ENCODE measurements around the gene TREH.
"Not testable (repeated sequence)": the region's sequence is repeated elsewhere in the genome, so short reads cannot be mapped to it uniquely, and the experiment has no call there.

TREH gene

DNA sequence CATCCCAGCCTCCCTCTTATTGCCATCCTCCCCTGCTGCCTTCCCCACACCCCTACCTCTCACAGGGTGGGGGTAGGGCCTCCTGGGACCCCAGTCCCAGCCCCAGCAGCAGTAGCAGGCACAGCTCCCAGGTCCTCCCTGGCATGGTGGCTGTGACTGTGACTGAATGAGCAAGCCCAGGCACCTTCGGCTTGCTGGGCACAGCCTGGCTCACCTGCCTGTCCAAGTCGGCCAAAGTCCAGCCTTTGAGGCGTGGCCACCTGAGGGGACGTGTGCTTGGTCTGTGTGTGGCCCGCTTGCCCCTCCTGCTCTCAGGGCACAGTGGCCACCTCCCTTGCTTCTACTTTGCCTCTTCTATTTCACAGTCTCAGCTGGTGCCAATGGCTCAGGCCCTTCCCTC, at the start of gene TREH:
Gene TREH (minus strand): TSS at position 168 of the 400 bp plus-strand sequence. CDS start 23 bp downstream, at position 145.
- DNase-seq (ENCODE audit: low read depth in 2 of 2) = no peak

DNA sequence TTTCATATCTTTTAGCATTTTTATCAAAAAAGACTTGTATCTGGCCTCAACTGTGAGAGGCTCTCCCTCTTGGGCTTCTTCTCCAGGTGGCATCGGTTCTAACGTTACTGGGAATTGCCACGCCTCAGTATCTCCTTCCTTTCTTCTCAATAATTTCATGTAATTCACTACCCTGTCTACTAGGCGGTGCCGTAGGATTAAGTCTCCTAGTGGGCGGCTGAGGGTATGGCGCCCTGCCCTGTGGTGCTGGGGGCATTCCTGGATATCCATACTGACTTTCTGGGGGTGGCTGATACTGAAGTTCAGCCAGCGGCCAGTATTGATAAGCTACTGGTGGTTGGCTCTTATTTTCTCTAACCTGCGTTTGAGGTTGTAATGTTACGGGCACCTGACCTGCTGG, 48.7 kb upstream of the TREH start:
- not testable (repeated sequence) for DNase-seq (ENCODE audit: low read depth in 2 of 2)

GRCh38 chr11:118727721-118728066, 48.2 kb upstream of the TREH start:
- not testable (repeated sequence) for DNase-seq (ENCODE audit: low read depth in 2 of 2)

GRCh38 chr11:118727001-118727720, 47.7 kb upstream of the TREH start:
- not testable (repeated sequence) for DNase-seq (ENCODE audit: low read depth in 2 of 2)

- DNase-seq (ENCODE audit: low read depth in 2 of 2) = not testable (repeated sequence)
These were observed 42.1 kb upstream of the TREH start for GRCh38 chr11:118721478-118722015.

GRCh38 chr11:118720740-118721139, 41.3 kb upstream of the TREH start:
- not testable (repeated sequence) for DNase-seq (ENCODE audit: low read depth in 2 of 2)

DNA sequence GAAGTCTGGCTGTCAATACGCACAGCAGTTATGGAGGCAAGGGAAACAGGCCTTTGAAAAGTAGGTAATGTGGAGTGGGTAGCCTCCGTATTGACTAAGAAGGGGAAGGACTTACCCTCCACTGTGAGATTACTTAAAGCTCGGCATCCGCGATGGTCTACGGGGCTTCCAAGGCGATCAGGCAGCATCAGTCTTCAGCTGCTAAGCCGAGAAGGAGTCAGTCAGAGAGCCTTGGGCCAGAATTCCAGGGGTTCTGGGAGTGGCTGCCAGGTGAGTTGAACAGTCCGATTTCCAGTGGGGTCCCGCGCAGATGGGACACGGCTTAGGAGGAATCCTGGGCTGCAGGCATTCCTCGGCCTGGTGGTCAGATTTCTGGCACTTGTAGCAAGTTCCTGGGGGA, 40.6 kb upstream of the TREH start:
- not testable (repeated sequence) for DNase-seq (ENCODE audit: low read depth in 2 of 2)

GRCh38 chr11:118718562-118718961, 39.1 kb upstream of the TREH start:
- not testable (repeated sequence) for DNase-seq (ENCODE audit: low read depth in 2 of 2)

- not testable (repeated sequence) for DNase-seq (ENCODE audit: low read depth in 2 of 2)
These were observed 38.3 kb upstream of the TREH start for GRCh38 chr11:118717733-118718132.

- DNase-seq (ENCODE audit: low read depth in 2 of 2) = not testable (repeated sequence)
These were observed 37.8 kb upstream of the TREH start for GRCh38 chr11:118717221-118717620.

DNA sequence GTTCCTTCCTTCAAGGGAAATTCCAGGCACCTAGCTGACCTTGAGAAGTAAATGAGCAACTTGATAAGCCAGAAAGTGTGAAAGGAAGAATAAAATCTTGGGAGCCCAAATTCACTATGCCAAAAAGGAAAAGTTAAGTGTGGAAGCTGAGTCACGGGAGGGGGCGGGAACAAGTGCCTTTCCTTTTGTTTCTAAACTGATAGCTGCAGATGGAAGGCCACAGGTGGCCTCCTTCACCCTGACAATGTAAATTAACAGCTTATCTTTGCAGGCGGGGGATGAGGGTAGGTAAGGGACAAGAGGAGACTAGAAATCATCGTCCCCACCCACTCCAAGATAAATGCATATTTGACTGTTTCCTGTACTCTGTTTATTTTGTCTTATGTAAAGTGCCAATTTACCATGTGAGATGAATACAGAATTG, 36.4 kb upstream of the TREH start:
- no peak for DNase-seq (ENCODE audit: low read depth in 2 of 2)

GRCh38 chr11:118715245-118715831, 35.9 kb upstream of the TREH start:
- DNase-seq (ENCODE audit: low read depth in 2 of 2) = no peak

DNA sequence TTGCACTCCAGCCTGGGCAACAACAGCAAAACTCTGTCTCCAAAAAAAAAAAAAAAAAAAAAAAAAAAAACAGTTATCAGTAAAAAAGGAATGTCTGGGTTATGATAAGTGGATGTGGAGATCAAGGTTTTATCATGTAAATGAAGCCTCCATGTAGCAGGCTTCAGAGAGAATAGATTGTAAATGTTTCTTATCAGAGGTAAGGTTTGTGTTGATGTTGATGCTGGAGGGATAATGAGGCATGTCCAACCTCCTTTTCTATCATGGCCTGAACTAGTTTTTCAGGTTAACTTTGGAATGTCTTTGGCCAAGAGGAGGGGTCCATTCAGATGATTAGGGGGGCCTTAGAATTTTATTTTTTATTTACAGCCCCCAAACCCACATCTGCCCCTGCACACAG, 35.4 kb upstream of the TREH start:
- DNase-seq (ENCODE audit: low read depth in 2 of 2) = no peak

- DNase-seq (ENCODE audit: low read depth in 2 of 2) = not testable (repeated sequence)
These were observed 35.0 kb upstream of the TREH start for GRCh38 chr11:118714416-118714815.

- no peak for DNase-seq (ENCODE audit: low read depth in 2 of 2)
These were observed 28.8 kb upstream of the TREH start for GRCh38 chr11:118708296-118708695.

GRCh38 chr11:118706546-118706825, 27.0 kb upstream of the TREH start:
- DNase-seq (ENCODE audit: low read depth in 2 of 2) = no peak

GRCh38 chr11:118705791-118706545, 26.5 kb upstream of the TREH start:
- no peak for DNase-seq (ENCODE audit: low read depth in 2 of 2)

DNA sequence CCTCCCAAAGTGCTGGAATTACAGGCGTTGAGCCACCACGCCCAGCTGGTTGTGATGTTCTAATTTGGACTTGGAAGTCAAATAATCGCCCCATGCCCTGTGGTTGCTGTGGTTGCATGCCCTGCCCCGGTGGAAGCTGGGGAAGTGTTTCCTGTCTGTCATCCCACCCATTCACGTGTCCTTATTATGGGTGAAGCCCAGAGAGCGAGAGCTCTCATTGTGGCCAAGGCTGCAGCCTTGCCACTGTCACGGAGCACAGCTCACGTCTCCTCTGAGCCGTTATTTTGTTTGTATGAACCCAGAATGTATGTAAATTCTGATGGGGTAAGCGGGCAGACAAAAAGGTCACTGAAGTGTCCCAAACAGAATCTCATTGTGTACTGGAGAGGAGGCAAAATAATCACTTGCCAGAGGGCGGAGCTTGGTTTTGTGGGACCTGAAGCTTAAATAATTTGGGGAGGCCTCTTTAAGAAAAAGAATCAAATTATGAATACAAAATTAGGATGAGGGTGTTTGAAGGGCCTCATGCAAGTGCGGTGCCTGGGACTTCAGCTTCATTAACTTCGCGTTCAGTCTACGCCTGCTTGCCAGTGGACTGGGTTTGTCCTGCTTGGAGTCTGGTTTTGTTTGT, 25.8 kb upstream of the TREH start:
- DNase-seq (ENCODE audit: low read depth in 2 of 2) = no peak

- no peak for DNase-seq (ENCODE audit: low read depth in 2 of 2)
These were observed 24.2 kb upstream of the TREH start for GRCh38 chr11:118703563-118704106.

- DNase-seq (ENCODE audit: low read depth in 2 of 2) = no peak
These were observed 20.2 kb upstream of the TREH start for GRCh38 chr11:118699506-118700220.

DNA sequence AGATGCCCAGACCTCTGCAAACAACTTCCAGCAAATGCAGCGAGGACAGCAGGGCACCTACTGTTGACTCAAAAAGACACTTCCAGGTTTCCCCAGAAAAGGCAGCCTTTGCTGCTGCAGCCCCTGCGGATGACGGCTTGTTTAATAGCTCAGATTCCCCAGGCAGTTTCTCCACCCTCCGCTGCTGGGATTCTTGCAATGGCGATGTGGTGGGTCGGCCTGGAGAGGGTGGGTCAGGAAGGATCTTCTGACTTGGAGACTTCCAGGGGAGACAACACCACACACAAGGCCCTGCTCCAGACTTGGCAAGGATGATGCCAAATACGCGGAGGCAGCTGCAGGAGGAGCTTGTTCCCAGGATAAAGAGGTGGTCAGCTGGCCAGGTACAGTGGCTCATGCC, 17.9 kb upstream of the TREH start:
- no peak for DNase-seq (ENCODE audit: low read depth in 2 of 2)

Data from stimulated activated CD8-positive, alpha-beta memory T cell treated with anti-CD3 and anti-CD28 coated beads, Interleukin-2, amount 100 ng/mL, for 48 hours (primary cell).